Forelimb muscle (tissue), 1 donor: Measurements from ENCODE around the gene NF1. TPM values are rescaled to one million over a fixed set of nuclear protein-coding genes. Genes with fewer than 3 reads are reported as not detected.
"Not testable (repeated sequence)": the region's sequence is repeated elsewhere in the genome, so short reads cannot be mapped to it uniquely, and the experiment has no call there.

Source experiments
- DNase-seq: peaks from one replicate; pipeline ENCODE4 v3.0.0-alpha.2; 2013; ENCODE audit warnings: low read depth
- polyA plus RNA-seq: library from polyadenylated mRNA; unstranded; fragments of 120-200 nt; gene quantifications from one replicate; pipeline ENCODE4 v1.2.1, GENCODE V29; 2013; ENCODE audit not compliant: insufficient read length

Gene NF1
- polyA plus RNA-seq, 1 donor = 19.3 TPM

GRCh38 chr17:31339906-31340661 is 245.3 kb downstream of the NF1 start:
- no peak for DNase-seq

GRCh38 chr17:31345191-31345747 is 250.5 kb downstream of the NF1 start:
- DNase-seq = not testable (repeated sequence)

DNA sequence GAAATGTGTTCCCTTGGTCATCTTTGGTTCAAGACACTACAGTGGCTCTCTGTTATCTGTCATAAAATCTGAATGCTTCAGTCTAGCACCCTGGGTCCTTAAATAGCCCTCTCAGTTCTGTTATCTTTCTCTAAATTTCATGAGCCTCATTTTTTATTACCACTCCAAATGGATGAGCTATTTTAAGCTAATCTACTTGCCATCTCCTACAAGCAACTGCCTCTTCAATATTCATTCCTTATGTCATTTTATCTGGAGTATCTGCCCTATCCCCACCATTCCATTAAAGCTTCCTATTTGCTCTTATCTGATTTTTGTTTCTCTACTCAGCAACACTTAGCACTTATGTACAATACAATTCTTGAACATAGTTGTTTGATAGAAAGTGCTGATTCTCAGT is 254.7 kb downstream of the NF1 start:
- no peak for DNase-seq

DNA sequence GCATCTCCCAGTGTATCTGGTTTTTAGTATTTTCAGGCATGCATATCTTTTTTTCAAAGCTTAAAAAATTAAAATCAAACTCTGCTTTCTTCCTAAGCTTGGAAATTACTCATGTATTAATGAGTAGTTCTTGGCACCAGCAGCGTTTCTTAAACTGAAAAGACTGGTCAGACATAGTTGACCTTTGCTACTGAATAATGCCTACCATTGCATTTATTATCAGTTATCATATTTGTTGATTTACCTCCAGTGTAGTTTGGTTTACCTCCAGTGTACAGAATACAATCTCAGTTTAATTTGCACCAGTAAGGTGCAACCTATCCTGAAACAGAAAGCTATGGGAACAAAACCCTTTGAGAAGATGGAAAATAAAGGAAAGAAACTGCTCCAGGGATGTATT is 261.2 kb downstream of the NF1 start:
- DNase-seq = no peak

DNA sequence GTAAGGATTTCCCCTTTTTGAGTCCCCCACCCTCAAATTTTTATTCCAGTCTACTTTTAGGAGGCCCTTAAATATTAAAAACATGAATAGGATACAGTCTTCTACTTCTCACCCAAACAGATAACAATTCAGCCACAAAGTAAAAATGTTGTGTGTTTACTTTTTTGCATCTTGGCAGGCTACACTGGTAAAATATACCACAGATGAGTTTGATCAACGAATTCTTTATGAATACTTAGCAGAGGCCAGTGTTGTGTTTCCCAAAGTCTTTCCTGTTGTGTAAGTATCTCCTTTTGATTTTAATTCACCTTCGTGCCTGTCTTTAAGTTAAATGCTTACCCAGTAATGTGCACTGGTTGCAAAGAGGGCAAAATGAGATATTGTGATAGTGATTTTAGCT is 262.3 kb downstream of the NF1 start:
- DNase-seq = no peak

DNA sequence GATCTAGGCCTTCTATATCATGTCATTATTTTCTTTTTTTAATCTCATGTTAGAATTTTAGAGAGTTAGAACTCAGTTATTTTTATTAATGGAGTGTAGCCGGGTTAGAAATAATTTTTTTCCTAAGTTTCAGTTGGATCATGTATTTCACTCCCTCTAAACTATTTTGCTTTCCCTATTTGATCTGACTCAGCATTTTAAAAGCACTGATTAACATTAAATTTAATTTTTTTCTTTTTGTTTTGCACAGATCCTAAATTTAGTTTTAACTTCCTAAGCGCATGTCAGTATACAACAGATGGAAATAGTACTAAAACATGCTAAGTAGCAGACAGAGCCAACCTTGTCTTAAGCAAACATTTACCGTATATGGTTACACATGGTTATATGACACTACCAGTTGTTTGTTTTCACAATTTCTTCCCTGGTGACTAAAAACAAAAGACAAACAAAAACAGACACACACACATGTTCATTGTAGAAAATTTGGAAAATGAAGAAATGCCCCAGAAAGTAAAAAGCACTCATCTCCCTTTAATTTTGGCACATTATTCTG is 263.1 kb downstream of the NF1 start:
- no peak for DNase-seq

GRCh38 chr17:31364012-31364411 is 269.2 kb downstream of the NF1 start:
- DNase-seq = no peak

GRCh38 chr17:31366088-31366487 is 271.3 kb downstream of the NF1 start:
- no peak for DNase-seq

DNA sequence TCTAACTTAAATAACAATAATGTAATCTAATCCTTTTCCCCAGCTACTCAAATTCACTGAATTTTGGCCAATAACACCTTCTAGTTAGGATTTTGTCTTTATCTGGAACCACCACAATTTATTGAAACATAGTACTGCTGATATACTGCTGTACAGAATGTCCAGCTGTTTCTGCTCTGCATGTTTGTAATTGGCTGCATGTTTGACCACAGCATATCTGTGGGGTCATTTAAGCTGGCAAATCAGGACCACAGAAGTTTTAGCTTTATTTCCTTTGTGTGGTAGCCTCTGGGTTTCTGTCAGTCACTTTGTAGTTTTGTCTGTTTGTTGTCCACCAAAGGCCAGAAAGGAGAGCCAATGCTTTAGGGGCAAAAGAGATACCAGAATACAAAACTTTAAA is 274.5 kb downstream of the NF1 start:
- DNase-seq = no peak

- no peak for DNase-seq
These were observed 276.8 kb downstream of the NF1 start for GRCh38 chr17:31371511-31372097.

DNA sequence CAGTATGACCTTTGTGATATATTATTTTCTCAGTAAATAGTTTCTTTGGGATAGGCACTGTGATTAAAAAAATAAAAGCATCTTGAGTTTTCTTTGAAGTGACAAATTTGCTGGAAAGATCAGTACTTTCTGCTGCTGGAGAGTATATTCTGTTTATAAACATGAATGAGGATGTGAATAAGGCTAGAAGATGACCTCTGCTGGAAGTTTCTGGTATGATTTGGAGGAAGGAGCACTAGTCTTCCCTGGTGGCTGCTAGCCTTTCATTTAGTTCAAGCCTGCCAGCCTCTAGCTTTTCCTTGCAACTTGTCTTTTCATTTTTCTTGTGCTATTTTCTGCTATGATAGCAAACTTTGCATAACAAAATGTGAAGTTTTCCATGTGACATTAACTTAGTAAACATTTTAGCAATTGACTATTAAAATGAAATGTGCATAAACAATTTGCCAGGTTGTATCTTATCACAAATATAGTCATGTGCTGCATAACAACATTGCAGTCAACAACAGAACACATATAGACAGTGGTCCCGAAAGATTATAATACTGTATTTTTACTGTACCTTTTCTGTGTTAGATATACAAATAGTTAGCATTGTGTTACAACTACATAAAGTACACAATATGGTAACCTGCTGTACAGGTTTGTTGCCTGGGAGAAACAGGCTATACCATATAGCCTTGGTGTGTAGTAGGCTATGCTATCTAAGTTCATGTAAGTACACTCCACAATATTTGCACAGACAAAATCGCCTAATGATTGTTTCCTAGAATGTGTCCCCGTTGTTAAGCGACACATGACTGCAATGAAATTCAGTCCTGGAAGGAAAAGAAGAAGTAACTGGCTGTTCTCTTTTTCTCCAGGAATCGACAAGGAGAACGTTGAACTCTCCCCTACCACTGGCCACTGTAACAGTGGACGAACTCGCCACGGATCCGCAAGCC is 278.6 kb downstream of the NF1 start:
- DNase-seq = no peak

DNA sequence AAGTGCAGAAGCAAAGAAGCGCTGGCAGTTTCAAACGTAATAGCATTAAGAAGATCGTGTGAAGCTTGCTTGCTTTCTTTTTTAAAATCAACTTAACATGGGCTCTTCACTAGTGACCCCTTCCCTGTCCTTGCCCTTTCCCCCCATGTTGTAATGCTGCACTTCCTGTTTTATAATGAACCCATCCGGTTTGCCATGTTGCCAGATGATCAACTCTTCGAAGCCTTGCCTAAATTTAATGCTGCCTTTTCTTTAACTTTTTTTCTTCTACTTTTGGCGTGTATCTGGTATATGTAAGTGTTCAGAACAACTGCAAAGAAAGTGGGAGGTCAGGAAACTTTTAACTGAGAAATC is 279.3 kb downstream of the NF1 start:
- DNase-seq = no peak

GRCh38 chr17:31374503-31374902 is 279.7 kb downstream of the NF1 start:
- DNase-seq = no peak

DNA sequence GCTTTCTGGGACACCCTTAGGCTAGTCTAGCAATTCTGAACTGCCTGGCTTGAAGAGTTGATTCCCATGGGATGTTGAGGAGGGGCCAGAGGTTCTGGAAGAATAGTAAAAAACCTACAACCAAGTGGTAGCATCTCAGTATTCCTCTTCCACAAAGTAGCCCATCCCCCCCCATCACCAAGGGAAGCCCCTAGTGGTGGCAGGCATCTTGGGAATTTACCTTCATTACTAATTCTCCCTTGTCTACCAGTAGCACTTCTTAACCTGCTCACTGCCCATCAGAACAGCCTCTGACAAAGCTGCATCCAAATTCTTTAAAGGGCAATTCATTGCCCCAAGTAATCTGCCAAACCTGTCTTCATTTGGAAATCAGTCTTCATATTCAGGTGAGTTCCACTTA is 283.9 kb downstream of the NF1 start:
- no peak for DNase-seq

DNA sequence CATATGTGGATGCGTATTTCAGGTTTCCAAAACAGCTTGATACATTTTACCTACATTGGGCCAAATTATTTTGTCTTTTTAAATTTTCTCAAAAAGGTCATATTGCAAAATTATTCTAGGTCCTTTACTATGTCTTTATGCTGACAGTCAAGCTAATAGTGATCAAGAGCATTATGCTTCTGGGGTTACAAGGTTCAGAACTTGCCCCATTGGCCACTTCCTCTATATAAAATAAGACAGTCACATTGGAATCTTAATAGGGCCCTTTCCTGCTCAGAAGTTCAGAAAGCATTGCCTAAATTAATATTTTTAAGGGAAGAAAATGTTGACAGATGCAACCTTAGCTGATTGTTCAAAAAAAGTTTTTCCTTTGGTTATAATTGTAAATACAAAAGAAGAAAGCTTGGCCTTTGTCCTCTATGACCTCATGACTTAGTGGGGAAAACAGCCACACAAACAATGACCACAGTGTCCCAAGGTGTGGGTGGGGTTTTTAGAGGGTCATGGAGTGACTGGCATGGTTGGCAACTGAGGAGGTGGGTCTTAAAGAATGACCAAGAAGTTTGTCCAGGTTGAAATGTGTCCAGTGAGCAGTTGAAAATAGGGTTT is 284.9 kb downstream of the NF1 start:
- no peak for DNase-seq

- no peak for DNase-seq
These were observed 286.4 kb downstream of the NF1 start for GRCh38 chr17:31381165-31381668.

GRCh38 chr17:31382668-31383275 is 288.0 kb downstream of the NF1 start:
- not testable (repeated sequence) for DNase-seq

- not testable (repeated sequence) for DNase-seq
These were observed 288.7 kb downstream of the NF1 start for GRCh38 chr17:31383488-31383887.

GRCh38 chr17:31385428-31386285 is 290.9 kb downstream of the NF1 start:
- no peak for DNase-seq

- DNase-seq = no peak
These were observed 291.8 kb downstream of the NF1 start for GRCh38 chr17:31386542-31387075.
